ENCODE data around the gene PTPRN2.
"Not testable (repeated sequence)": the region's sequence is repeated elsewhere in the genome, so short reads cannot be mapped to it uniquely, and the experiment has no call there.

GRCh38 chr7:158331826-158332450 is 255.7 kb downstream of the PTPRN2 start:
- TF ChIP-seq POLR2A (IDR thresholded peaks at IDR 0.05; ENCODE audit: control extremely low read depth in 1 of 2, low read depth in 2 of 2, low read length in 2 of 2); RBBP5 (IDR thresholded peaks at IDR 0.05; ENCODE audit: borderline replicate concordance, low read depth, low read length); BCL11A (IDR thresholded peaks at IDR 0.05; ENCODE audit: low read depth in 2 of 2, low read length in 2 of 2); POLR2AphosphoS5 (IDR thresholded peaks at IDR 0.05; ENCODE audit: low read depth, low read length): not testable (repeated sequence)

All from H1 (cell line).